ENCODE data around the gene RAB9B. TPM values are rescaled to one million over a fixed set of nuclear protein-coding genes. Genes with fewer than 3 reads are reported as not detected.

RAB9B gene
- total RNA-seq, 1 experiment from 2014 or later = 0.31 TPM

DNA sequence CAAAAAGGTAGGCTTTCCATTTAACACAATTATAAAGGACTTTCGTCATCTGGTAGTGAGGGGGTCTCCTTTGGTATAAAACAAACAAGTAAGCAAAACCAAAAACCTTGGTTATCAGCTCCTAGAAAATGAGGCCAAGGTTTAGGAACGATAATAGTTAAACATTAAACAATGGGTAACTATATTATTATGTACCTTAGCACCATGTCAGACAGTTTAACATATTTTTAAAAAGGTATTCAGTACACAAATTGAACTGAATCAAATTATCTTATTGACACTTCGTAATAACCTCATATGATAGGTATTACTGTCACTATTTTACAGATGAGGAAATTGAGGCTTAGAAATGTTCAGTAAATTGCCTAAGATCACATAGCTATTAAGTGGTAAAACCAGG is 32.1 kb upstream of the RAB9B start:
- Histone ChIP-seq H3K23me2 (ENCODE audit: insufficient read length, low read depth, low read length, poor library complexity, severe bottlenecking) (no peaks in the 10 kb centered on the region), H4K20me1 (ENCODE audit: control insufficient read depth, insufficient read depth, insufficient read length) (no peaks in the 10 kb centered on the region), H3K4me1 (ENCODE audit: insufficient read depth, low read length) (no peaks in the 10 kb centered on the region), H3K27ac (ENCODE audit: insufficient read length, low read depth, low read length) (no peak overlapping the region), H3K79me1 (ENCODE audit: insufficient read depth, low read depth, low read length, poor library complexity, severe bottlenecking) (no peaks in the 10 kb centered on the region), H2BK15ac (ENCODE audit: low read depth, low read length) (no peak overlapping the region), H2BK5ac (ENCODE audit: insufficient read length, low read length) (no peak overlapping the region), H3K18ac (ENCODE audit: insufficient read length, low read depth, low read length) (no peak overlapping the region), H3K27me3 (ENCODE audit: insufficient read depth, low read length) (no peaks in the 10 kb centered on the region), H3K14ac (ENCODE audit: insufficient read depth, low read length) (no peak overlapping the region), H3T11ph (ENCODE audit: low read length) (no peak overlapping the region), H3K4ac (ENCODE audit: low read depth, low read length) (no peak overlapping the region), H3K9ac (ENCODE audit: extremely low read depth, insufficient read length, low read length) (no peak overlapping the region), H2BK12ac (ENCODE audit: insufficient read length, low read depth, low read length) (no peak overlapping the region), H3K79me2 (ENCODE audit: insufficient read depth, low read length) (no peaks in the 10 kb centered on the region), H3K23ac (ENCODE audit: insufficient read length, low read depth, low read length) (no peak overlapping the region), H3K9me3 (ENCODE audit: control insufficient read depth, low read depth, low read length) (no peaks in the 10 kb centered on the region), H2BK120ac (ENCODE audit: low read depth, low read length, poor library complexity, severe bottlenecking) (no peak overlapping the region), H4K8ac (replicated peaks; ENCODE audit: insufficient read length, low read depth, low read length) (no peak overlapping the region), H3K56ac (ENCODE audit: insufficient read length, low read depth, low read length) (no peak overlapping the region), H4K5ac (ENCODE audit: insufficient read length, low read depth, low read length) (no peak overlapping the region), H3K4me2 (ENCODE audit: insufficient read depth, insufficient read length, low read length) (no peak overlapping the region), H2AFZ (ENCODE audit: low read length) (no peak overlapping the region), H2AK5ac (ENCODE audit: insufficient read length, low read length) (no peak overlapping the region), H4K91ac (ENCODE audit: insufficient read length, low read depth, low read length) (no peak overlapping the region), H2BK20ac (ENCODE audit: low read depth, low read length, poor library complexity, severe bottlenecking) (no peak overlapping the region)
- Mint-ChIP-seq H3K36me3 (ENCODE audit: insufficient read depth in 1 of 3, low read depth in 3 of 3) (no peaks in the 10 kb centered on the region), H3K4me1 (no peaks in the 10 kb centered on the region), H3K27ac (no peak overlapping the region), H3K27me3 (ENCODE audit: low read depth) (no peaks in the 10 kb centered on the region; the same call in 1 of the 2 replicates), H3K9me3 (peaks cover 6 to 35% of the 10 kb centered on the region in 2 experiments), H3K4me3 (no peak overlapping the region)
- no CpG with 5 or more reads among the region's 3 CpGs for WGBS (ENCODE audit: extremely low coverage, insufficient read length, low lambda C conversion rate)
- DNase-seq = no peak
- TF ChIP-seq, protein P1, sequence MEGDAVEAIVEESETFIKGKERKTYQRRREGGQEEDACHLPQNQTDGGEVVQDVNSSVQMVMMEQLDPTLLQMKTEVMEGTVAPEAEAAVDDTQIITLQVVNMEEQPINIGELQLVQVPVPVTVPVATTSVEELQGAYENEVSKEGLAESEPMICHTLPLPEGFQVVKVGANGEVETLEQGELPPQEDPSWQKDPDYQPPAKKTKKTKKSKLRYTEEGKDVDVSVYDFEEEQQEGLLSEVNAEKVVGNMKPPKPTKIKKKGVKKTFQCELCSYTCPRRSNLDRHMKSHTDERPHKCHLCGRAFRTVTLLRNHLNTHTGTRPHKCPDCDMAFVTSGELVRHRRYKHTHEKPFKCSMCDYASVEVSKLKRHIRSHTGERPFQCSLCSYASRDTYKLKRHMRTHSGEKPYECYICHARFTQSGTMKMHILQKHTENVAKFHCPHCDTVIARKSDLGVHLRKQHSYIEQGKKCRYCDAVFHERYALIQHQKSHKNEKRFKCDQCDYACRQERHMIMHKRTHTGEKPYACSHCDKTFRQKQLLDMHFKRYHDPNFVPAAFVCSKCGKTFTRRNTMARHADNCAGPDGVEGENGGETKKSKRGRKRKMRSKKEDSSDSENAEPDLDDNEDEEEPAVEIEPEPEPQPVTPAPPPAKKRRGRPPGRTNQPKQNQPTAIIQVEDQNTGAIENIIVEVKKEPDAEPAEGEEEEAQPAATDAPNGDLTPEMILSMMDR (conservative IDR thresholded peaks at IDR 0.05) = no peak
